Progenitor cell of endocrine pancreas (in vitro differentiated cells): ENCODE results near the gene CTAGE8. TPM values are rescaled to one million over a fixed set of nuclear protein-coding genes. Genes with fewer than 3 reads are reported as not detected.
A peak's percentile ranks its signal among the peaks of the same experiment; 100 is the strongest.
"Not testable (repeated sequence)": the region's sequence is repeated elsewhere in the genome, so short reads cannot be mapped to it uniquely, and the experiment has no call there.

Experiments used
- DNase-seq: peaks from one replicate; pipeline ENCODE4 v3.0.0; 2021; ENCODE audit warnings: low spot score; ENCODE audit not compliant: unreplicated experiment
- H3K27ac Mint-ChIP-seq: 2 replicates; pipeline ENCODE4 v1.8.0; 2021; ENCODE audit warnings: mild to moderate bottlenecking, moderate library complexity, mixed read lengths
- H3K27me3 Mint-ChIP-seq: 2 replicates; pipeline ENCODE4 v1.8.0; 2021; ENCODE audit warnings: mixed read lengths
- H3K36me3 Mint-ChIP-seq: 2 replicates; pipeline ENCODE4 v1.8.0; 2022; ENCODE audit warnings: mixed read lengths; ENCODE audit not compliant: insufficient read depth
- H3K4me1 Mint-ChIP-seq: 2 replicates; pipeline ENCODE4 v1.8.0; 2021; ENCODE audit warnings: low read depth, mixed read lengths
- H3K4me3 Mint-ChIP-seq: 2 replicates; pipeline ENCODE4 v1.8.0; 2021; ENCODE audit warnings: low read depth, mild to moderate bottlenecking, moderate library complexity, mixed read lengths
- H3K9me3 Mint-ChIP-seq: 2 replicates; pipeline ENCODE4 v1.8.0; 2021; ENCODE audit warnings: low read depth, mixed read lengths
- total RNA-seq: library from RNA; stranded (reverse); gene quantifications from 2 replicates; pipeline ENCODE4 v1.2.1, GENCODE V29; 2021

The CTAGE8 gene
- total RNA-seq, 1 donor from 2014 or later: 7.2 TPM

GRCh38 chr7:144220531-144220930, 48.6 kb downstream of the CTAGE8 start:
- not testable (repeated sequence) for H3K4me3 Mint-ChIP-seq, H3K36me3 Mint-ChIP-seq, H3K27ac Mint-ChIP-seq, DNase-seq, H3K27me3 Mint-ChIP-seq, H3K4me1 Mint-ChIP-seq, H3K9me3 Mint-ChIP-seq

GRCh38 chr7:144219149-144219548, 49.9 kb downstream of the CTAGE8 start:
- not testable (repeated sequence) for H3K9me3 Mint-ChIP-seq, H3K27me3 Mint-ChIP-seq, H3K4me1 Mint-ChIP-seq, DNase-seq, H3K27ac Mint-ChIP-seq, H3K36me3 Mint-ChIP-seq, H3K4me3 Mint-ChIP-seq

GRCh38 chr7:144218581-144218980, 50.5 kb downstream of the CTAGE8 start:
- not testable (repeated sequence) for H3K4me3 Mint-ChIP-seq, H3K36me3 Mint-ChIP-seq, H3K27me3 Mint-ChIP-seq, H3K4me1 Mint-ChIP-seq, H3K9me3 Mint-ChIP-seq, DNase-seq
- peak overlapping the region; percentile 64 for H3K27ac Mint-ChIP-seq

GRCh38 chr7:144217200-144217599, 51.9 kb downstream of the CTAGE8 start:
- not testable (repeated sequence) for H3K36me3 Mint-ChIP-seq, H3K27ac Mint-ChIP-seq, DNase-seq, H3K9me3 Mint-ChIP-seq, H3K4me3 Mint-ChIP-seq, H3K27me3 Mint-ChIP-seq, H3K4me1 Mint-ChIP-seq

Other genes with a start within 250 kb of the CTAGE8 start
- gene OR2A5, start 220.3 kb downstream of the CTAGE8 start, total RNA-seq: not detected in 2 replicates
- not detected in 2 replicates for gene OR2A25, start 199.5 kb downstream of the CTAGE8 start, total RNA-seq
- gene OR2A12, start 183.0 kb downstream of the CTAGE8 start, total RNA-seq: not detected in 2 replicates
- not detected in 2 replicates for gene OR2A2, start 159.7 kb downstream of the CTAGE8 start, total RNA-seq
- not detected in 2 replicates for gene OR2A14, start 146.1 kb downstream of the CTAGE8 start, total RNA-seq
- gene CTAGE4, start 85.8 kb downstream of the CTAGE8 start, total RNA-seq: 5.4 and 6.9 TPM in 2 replicates
- 17.3 and 19.5 TPM in 2 replicates for gene ARHGEF35, start 73.5 kb downstream of the CTAGE8 start, total RNA-seq
- 0.20 TPM in 1 of 2 replicates, not detected in the other for gene OR2A42, start 29.7 kb downstream of the CTAGE8 start, total RNA-seq
- 8.0 and 9.3 TPM in 2 replicates for gene OR2A7, start 4.5 kb downstream of the CTAGE8 start, total RNA-seq
- 0.12 TPM in 1 of 2 replicates, not detected in the other for gene OR2A1, start 43.1 kb upstream of the CTAGE8 start, total RNA-seq
- 42.9 and 46.6 TPM in 2 replicates for gene ARHGEF5, start 86.1 kb upstream of the CTAGE8 start, total RNA-seq
- gene NOBOX, start 134.4 kb upstream of the CTAGE8 start, total RNA-seq: not detected in 2 replicates